Right renal cortex interstitium (tissue), 3 donors: ENCODE measurements around the gene ASPM. TPM values are rescaled to one million over a fixed set of nuclear protein-coding genes. Genes with fewer than 3 reads are reported as not detected.

Experiments used
- polyA plus RNA-seq, 3 donors: library from polyadenylated mRNA; unstranded; fragments of 120-200 nt; gene quantifications; one replicate each; pipeline ENCODE4 v1.2.1, GENCODE V29; 2013; ENCODE audit not compliant: insufficient read length in 3 of 3

Gene ASPM
- polyA plus RNA-seq, 3 donors = 21.2 to 24.3 (median 24.2) TPM

Other genes starting within 250 kb of the ASPM start
- not detected for gene CFHR2, start 202.9 kb downstream of the ASPM start, polyA plus RNA-seq
- gene CFHR5, start 169.1 kb downstream of the ASPM start, polyA plus RNA-seq = not detected
- not detected for gene F13B, start 79.4 kb downstream of the ASPM start, polyA plus RNA-seq
- gene ZBTB41, start 54.6 kb upstream of the ASPM start, polyA plus RNA-seq = 10 to 100 TPM; 19.0 to 21.7 (median 19.3) TPM
- 1 to 10 TPM; 2.9 to 3.8 (median 3.3) TPM for gene CRB1, start 121.6 kb upstream of the ASPM start, polyA plus RNA-seq